Mucosa of rectum (tissue), 2 donors: Measurements from ENCODE around the gene DNMT3L.
"Not testable (repeated sequence)": the region's sequence is repeated elsewhere in the genome, so short reads cannot be mapped to it uniquely, and the experiment has no call there.

Experiments used
- H3K27ac ChIP-seq, 2 donors: one replicate each; pipeline ENCODE4 v1.7.0; 2013; ENCODE audit warnings: inconsistent platforms in 2 of 2, low read depth in 2 of 2, low read length in 2 of 2
- H3K27me3 ChIP-seq, 2 donors: one replicate each; pipeline ENCODE4 v1.7.0; 2013; ENCODE audit warnings: low read length in 2 of 2; ENCODE audit not compliant: control insufficient read depth in 2 of 2, insufficient read depth in 2 of 2
- H3K36me3 ChIP-seq, 2 donors: one replicate each; pipeline ENCODE4 v1.7.0; 2013; ENCODE audit warnings: low read length in 2 of 2; ENCODE audit not compliant: control insufficient read depth in 2 of 2, insufficient read depth in 2 of 2
- H3K4me1 ChIP-seq, 2 donors: one replicate each; pipeline ENCODE4 v1.7.0; 2013; ENCODE audit warnings: low read length in 2 of 2, mild to moderate bottlenecking in 1 of 2; ENCODE audit not compliant: control insufficient read depth in 2 of 2, insufficient read depth in 2 of 2
- H3K4me3 ChIP-seq, 2 donors: one replicate each; pipeline ENCODE4 v1.7.0; 2013; ENCODE audit warnings: low read length in 2 of 2
- H3K9ac ChIP-seq, 2 donors: one replicate each; pipeline ENCODE4 v1.7.0; 2013; ENCODE audit warnings: low read length in 2 of 2, low read depth in 1 of 2, mild to moderate bottlenecking in 1 of 2
- H3K9me3 ChIP-seq, 2 donors: one replicate each; pipeline ENCODE4 v1.7.0; 2013; ENCODE audit warnings: low read length in 2 of 2; ENCODE audit not compliant: control insufficient read depth in 2 of 2
- donor health status: healthy.
- donor health status: Normal muscosa, but diverticular disease.

DNMT3L gene

DNA sequence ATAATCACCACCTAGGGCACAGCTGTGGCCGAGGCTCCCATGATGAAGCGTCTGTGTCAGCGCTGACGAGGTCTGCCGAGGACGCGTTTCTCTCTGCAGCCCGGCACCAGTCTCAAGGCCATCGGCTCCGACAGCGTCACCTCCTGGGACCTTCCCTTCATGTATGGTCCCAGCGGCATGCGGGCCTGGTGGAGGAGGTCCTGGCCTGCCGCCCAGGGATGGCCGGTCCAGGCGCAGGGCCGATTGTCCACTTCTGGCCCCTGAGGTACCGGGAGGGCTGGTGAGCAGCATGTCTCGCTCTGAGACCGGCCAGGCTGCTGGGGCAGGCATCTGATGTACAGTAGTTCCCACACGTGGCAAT is 64.6 kb downstream of the DNMT3L start:
- H3K27me3 ChIP-seq, H3K27ac ChIP-seq, H3K4me1 ChIP-seq, H3K36me3 ChIP-seq, H3K4me3 ChIP-seq, H3K9ac ChIP-seq, H3K9me3 ChIP-seq: not testable (repeated sequence)
